Stimulated activated CD8-positive, alpha-beta memory T cell treated with anti-CD3 and anti-CD28 coated beads, Interleukin-7, amount 100 ng/mL, for 1 hour (primary cell): ENCODE results near the gene ADCY2.

Experiments
- DNase-seq, 2 donors: peaks; one replicate each; pipeline ENCODE4 v3.0.0-alpha.2; 2020; ENCODE audit warnings: low read depth in 2 of 2

ADCY2 gene

GRCh38 chr5:7395947-7396712, at the start of gene ADCY2:
ADCY2 (plus strand) TSS chr5:7396138; CDS start chr5:7396297, 159 bp downstream.
- DNase-seq: no peak

GRCh38 chr5:7347377-7347776, 48.6 kb upstream of the ADCY2 start:
- DNase-seq: no peak

GRCh38 chr5:7348168-7348854, 47.6 kb upstream of the ADCY2 start:
- no peak for DNase-seq

GRCh38 chr5:7361593-7361992, 34.3 kb upstream of the ADCY2 start:
- DNase-seq: no peak

GRCh38 chr5:7363067-7363677, 32.8 kb upstream of the ADCY2 start:
- no peak for DNase-seq

GRCh38 chr5:7364226-7364875, 31.6 kb upstream of the ADCY2 start:
- DNase-seq: no peak

- DNase-seq: no peak
Observed at GRCh38 chr5:7367780-7368179, 28.2 kb upstream of the ADCY2 start.

GRCh38 chr5:7372399-7372798, 23.5 kb upstream of the ADCY2 start:
- no peak for DNase-seq

GRCh38 chr5:7374186-7374585, 21.8 kb upstream of the ADCY2 start:
- no peak for DNase-seq

GRCh38 chr5:7375457-7375856, 20.5 kb upstream of the ADCY2 start:
- no peak for DNase-seq

- DNase-seq: no peak
Observed at GRCh38 chr5:7376871-7377270, 19.1 kb upstream of the ADCY2 start.

GRCh38 chr5:7377761-7378160, 18.2 kb upstream of the ADCY2 start:
- no peak for DNase-seq

- no peak for DNase-seq
Observed at GRCh38 chr5:7382588-7382987, 13.3 kb upstream of the ADCY2 start.

GRCh38 chr5:7385681-7386080, 10.3 kb upstream of the ADCY2 start:
- no peak for DNase-seq

GRCh38 chr5:7388553-7388952, 7.4 kb upstream of the ADCY2 start:
- DNase-seq: no peak

GRCh38 chr5:7391215-7391614, 4.7 kb upstream of the ADCY2 start:
- no peak for DNase-seq

GRCh38 chr5:7391814-7392692, 3.9 kb upstream of the ADCY2 start:
- DNase-seq: no peak

GRCh38 chr5:7392693-7393024, 3.3 kb upstream of the ADCY2 start:
- DNase-seq: no peak

GRCh38 chr5:7393921-7394799, 1.8 kb upstream of the ADCY2 start:
- DNase-seq: no peak

- no peak for DNase-seq
Observed at GRCh38 chr5:7394889-7395431, 978 bp upstream of the ADCY2 start.
